GM12878 (cell line): ENCODE results near the gene RNF168. TPM values are rescaled to one million over a fixed set of nuclear protein-coding genes. Genes with fewer than 3 reads are reported as not detected.

Experiments used
- BACH1 ChIP-seq: fragments of 450-650 bp; IDR thresholded peaks from 2 replicates; pipeline ENCODE4 v1.6.1; 2017; ENCODE audit warnings: mild to moderate bottlenecking, borderline replicate concordance
- BHLHE40 ChIP-seq, 2 experiments: fragments of 450-650 bp in 1 of 2; IDR thresholded peaks; 2 replicates each; pipeline ENCODE4 v1.6.1; 2011 to 2017; ENCODE audit warnings: low read depth in 2 of 2, borderline replicate concordance in 1 of 2, improper control_type of control experiment in 1 of 2, low read length in 1 of 2, mild to moderate bottlenecking in 1 of 2
- EZH2 ChIP-seq: IDR thresholded peaks from 2 replicates; pipeline ENCODE4 v1.6.1; 2012; ENCODE audit warnings: low read depth, mild to moderate bottlenecking, control low read depth, inconsistent platforms, low read length, borderline replicate concordance; ENCODE audit not compliant: control insufficient read depth
- LARP7 ChIP-seq: fragments of 450-650 bp; IDR thresholded peaks from 2 replicates; pipeline ENCODE4 v1.6.1; 2017; ENCODE audit warnings: mild to moderate bottlenecking
- PAX5 ChIP-seq: IDR thresholded peaks from 2 replicates; pipeline ENCODE4 v1.6.1; 2011; ENCODE audit warnings: low read depth, low read length, borderline replicate concordance
- RBBP5 ChIP-seq: fragments of 200-600 bp; sonication (generic); conservative IDR thresholded peaks from 2 replicates; pipeline ENCODE4 v1.6.1; 2016
- SREBF2 ChIP-seq: IDR thresholded peaks from 2 replicates; pipeline ENCODE4 v1.6.1; 2012; ENCODE audit warnings: mild to moderate bottlenecking, low read length
- YY1 ChIP-seq: IDR thresholded peaks from 2 replicates; pipeline ENCODE4 v1.6.1; 2011; ENCODE audit warnings: low read depth, mild to moderate bottlenecking, low read length
- ZNF274 ChIP-seq: IDR thresholded peaks from one replicate; pipeline ENCODE4 v1.8.0; 2011; ENCODE audit not compliant: insufficient read length, insufficient read depth
- polyA plus RNA-seq, 11 experiments: library from polyadenylated mRNA; depleted of rRNA in 4 of 11; unstranded in 6 of 11; stranded (reverse) in 5 of 11; fragments of >200 nt; fragmentation: Nextera tagmentation in 4 of 11; fragmentation: Illumina TruSeq in 1 of 11; extraction: Ambion mirVana in 4 of 11; extraction: Trizol in 1 of 11; gene quantifications; 1 replicate in 1 of 11; 2 replicates in 10 of 11; pipeline versions ENCODE4 v1.2.1 to v1.2.3, GENCODE V29; 2011 to 2016; ENCODE audit warnings: inconsistent platforms in 2 of 11, missing spikeins in 2 of 11, low read depth in 1 of 11
- total RNA-seq, 4 experiments: library from RNA; depleted of rRNA in 3 of 4; stranded (reverse); fragments of >200 nt in 3 of 4; fragmentation: Illumina TruSeq in 1 of 4; extraction: Trizol in 1 of 4; gene quantifications; 2 replicates each; pipeline versions ENCODE4 v1.2.1 to v1.2.3, GENCODE V29; 2013 to 2021
- TF ChIP-seq, protein P1 (sequence below): fragments of 450-650 bp; IDR thresholded peaks from 2 replicates; pipeline ENCODE4 v1.6.1; 2016; ENCODE audit warnings: mild to moderate bottlenecking
- TF ChIP-seq, protein P2 (sequence below): IDR thresholded peaks from 2 replicates; pipeline ENCODE4 v1.6.1; 2012; ENCODE audit warnings: low read depth, low read length, improper control_type of control experiment
- TF ChIP-seq, protein P3 (sequence below): fragments of 450-650 bp; IDR thresholded peaks from 2 replicates; pipeline ENCODE4 v1.6.1; 2017; ENCODE audit warnings: low read depth, mild to moderate bottlenecking, moderate library complexity
- TF ChIP-seq, protein P4 (sequence below): fragments of 450-650 bp; IDR thresholded peaks from 2 replicates; pipeline ENCODE4 v1.6.1; 2018; ENCODE audit warnings: borderline replicate concordance, mild to moderate bottlenecking; ENCODE audit not compliant: partially characterized antibody

Gene RNF168
- total and polyA plus RNA-seq, 10 of the 15 experiments (the other 5 are each of a cell fraction or from before 2014, with no cell fraction given): 12.7 to 47.5 (median 24.8) TPM

DNA sequence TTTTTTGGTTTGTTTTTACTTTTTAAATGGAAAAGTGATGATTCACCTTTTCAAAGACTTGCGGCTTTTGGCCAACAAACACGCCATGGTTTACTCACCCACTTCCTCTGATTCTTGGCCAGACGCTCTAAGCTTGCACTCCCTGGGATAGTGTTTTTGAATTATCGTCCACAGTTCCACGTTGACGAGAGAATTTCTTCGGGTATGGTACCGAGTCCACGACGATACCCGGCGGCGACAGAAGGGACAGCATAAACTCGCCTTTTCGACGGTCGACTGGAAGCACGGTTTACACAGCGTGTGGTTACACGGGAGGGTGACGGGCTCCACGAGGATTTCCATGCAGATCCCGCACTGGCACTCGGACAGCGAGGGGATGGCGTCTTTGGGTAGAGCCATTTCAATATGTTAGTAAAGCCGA, 783 bp downstream of the RNF168 start (continued):
- TF ChIP-seq, protein P1, sequence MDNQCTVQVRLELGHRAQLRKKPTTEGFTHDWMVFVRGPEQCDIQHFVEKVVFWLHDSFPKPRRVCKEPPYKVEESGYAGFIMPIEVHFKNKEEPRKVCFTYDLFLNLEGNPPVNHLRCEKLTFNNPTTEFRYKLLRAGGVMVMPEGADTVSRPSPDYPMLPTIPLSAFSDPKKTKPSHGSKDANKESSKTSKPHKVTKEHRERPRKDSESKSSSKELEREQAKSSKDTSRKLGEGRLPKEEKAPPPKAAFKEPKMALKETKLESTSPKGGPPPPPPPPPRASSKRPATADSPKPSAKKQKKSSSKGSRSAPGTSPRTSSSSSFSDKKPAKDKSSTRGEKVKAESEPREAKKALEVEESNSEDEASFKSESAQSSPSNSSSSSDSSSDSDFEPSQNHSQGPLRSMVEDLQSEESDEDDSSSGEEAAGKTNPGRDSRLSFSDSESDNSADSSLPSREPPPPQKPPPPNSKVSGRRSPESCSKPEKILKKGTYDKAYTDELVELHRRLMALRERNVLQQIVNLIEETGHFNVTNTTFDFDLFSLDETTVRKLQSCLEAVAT: peak; percentile 86; the same call in 1 of the 2 replicates
- TF ChIP-seq ZNF274: no peak
- TF ChIP-seq PAX5: 0 out of 2 replicates have a peak, but pooled peaks have one; percentile 9
- no peak for TF ChIP-seq YY1
- TF ChIP-seq, protein P2, sequence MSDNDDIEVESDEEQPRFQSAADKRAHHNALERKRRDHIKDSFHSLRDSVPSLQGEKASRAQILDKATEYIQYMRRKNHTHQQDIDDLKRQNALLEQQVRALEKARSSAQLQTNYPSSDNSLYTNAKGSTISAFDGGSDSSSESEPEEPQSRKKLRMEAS: 0 out of 2 replicates have a peak, but pooled peaks have one; percentile 23
- no peak for TF ChIP-seq RBBP5
- TF ChIP-seq BHLHE40 (IDR thresholded peaks at IDR 0.05; ENCODE audit: borderline replicate concordance in 1 of 2, low read depth in 2 of 2, low read length in 1 of 2): 0 out of 4 replicates have a peak, but pooled peaks of 1 of the 2 experiments have one; percentile 3
- TF ChIP-seq EZH2: no peak
- no peak for TF ChIP-seq LARP7
- 0 out of 2 replicates have a peak, but pooled peaks have one; percentile 43 for TF ChIP-seq BACH1
- TF ChIP-seq, protein P3, sequence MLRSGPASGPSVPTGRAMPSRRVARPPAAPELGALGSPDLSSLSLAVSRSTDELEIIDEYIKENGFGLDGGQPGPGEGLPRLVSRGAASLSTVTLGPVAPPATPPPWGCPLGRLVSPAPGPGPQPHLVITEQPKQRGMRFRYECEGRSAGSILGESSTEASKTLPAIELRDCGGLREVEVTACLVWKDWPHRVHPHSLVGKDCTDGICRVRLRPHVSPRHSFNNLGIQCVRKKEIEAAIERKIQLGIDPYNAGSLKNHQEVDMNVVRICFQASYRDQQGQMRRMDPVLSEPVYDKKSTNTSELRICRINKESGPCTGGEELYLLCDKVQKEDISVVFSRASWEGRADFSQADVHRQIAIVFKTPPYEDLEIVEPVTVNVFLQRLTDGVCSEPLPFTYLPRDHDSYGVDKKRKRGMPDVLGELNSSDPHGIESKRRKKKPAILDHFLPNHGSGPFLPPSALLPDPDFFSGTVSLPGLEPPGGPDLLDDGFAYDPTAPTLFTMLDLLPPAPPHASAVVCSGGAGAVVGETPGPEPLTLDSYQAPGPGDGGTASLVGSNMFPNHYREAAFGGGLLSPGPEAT: no peak
- TF ChIP-seq, protein P4, sequence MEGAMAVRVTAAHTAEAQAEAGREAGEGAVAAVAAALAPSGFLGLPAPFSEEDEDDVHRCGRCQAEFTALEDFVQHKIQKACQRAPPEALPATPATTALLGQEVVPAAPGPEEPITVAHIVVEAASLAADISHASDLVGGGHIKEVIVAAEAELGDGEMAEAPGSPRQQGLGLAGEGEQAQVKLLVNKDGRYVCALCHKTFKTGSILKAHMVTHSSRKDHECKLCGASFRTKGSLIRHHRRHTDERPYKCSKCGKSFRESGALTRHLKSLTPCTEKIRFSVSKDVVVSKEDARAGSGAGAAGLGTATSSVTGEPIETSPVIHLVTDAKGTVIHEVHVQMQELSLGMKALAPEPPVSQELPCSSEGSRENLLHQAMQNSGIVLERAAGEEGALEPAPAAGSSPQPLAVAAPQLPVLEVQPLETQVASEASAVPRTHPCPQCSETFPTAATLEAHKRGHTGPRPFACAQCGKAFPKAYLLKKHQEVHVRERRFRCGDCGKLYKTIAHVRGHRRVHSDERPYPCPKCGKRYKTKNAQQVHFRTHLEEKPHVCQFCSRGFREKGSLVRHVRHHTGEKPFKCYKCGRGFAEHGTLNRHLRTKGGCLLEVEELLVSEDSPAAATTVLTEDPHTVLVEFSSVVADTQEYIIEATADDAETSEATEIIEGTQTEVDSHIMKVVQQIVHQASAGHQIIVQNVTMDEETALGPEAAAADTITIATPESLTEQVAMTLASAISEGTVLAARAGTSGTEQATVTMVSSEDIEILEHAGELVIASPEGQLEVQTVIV: no peak
- TF ChIP-seq SREBF2: no peak
